T-cell (primary cell): ENCODE data around the gene MLLT3. TPM values are rescaled to one million over a fixed set of nuclear protein-coding genes. Genes with fewer than 3 reads are reported as not detected.

Source experiments
- ATAC-seq, 4 experiments: fragments of 200-7000 bp in 3 of 4; fragments of 150-1000 bp in 1 of 4; cut with Tn5 transposase; replicated peaks in 1 of 4; 1 replicate in 3 of 4; 2 replicates in 1 of 4; pipeline ENCODE4 v1.10.0; 2021; ENCODE audit warnings: moderate library complexity in 3 of 4, mild to moderate bottlenecking in 2 of 4, moderate number of reproducible peaks in 1 of 4
- CTCF ChIA-PET, 2 donors: fragments of 300-600 bp; sonication (Branson Sonifier 250); formaldehyde crosslinking; loops; one replicate each; lab custom pipeline; 2022; ENCODE audit warnings: antibody characterized with exemption in 2 of 2; lab: Charles Lee
- POLR2A ChIA-PET, 2 donors: fragments of 300-600 bp; sonication (Branson Sonifier 250); formaldehyde crosslinking; loops; one replicate each; lab custom pipeline; 2022; ENCODE audit warnings: antibody characterized with exemption in 2 of 2; lab: Charles Lee
- DNase-seq, 35 experiments: peaks; one replicate each; pipeline versions ENCODE4 v3.0.0 to v3.0.0-alpha.2; 2013 to 2023
- H3K27ac ChIP-seq: one replicate; pipeline ENCODE4 v1.5.1; 2013; ENCODE audit warnings: low read length
- H3K27me3 ChIP-seq, 2 experiments: replicated peaks in 1 of 2; 1 replicate in 1 of 2; 2 replicates in 1 of 2; pipeline versions ENCODE4 v1.6.1 to v1.7.0; 2013; ENCODE audit warnings: low read length in 1 of 2, mixed read lengths in 1 of 2; ENCODE audit not compliant: control insufficient read depth in 2 of 2, insufficient read depth in 2 of 2; ENCODE audit errors: extremely low read depth in 1 of 2
- H3K36me3 ChIP-seq, 2 donors: 1 replicate in 1 of 2; 2 replicates in 1 of 2; pipeline versions ENCODE4 v1.6.1 to v1.7.0; 2013; ENCODE audit warnings: low read length in 1 of 2; ENCODE audit not compliant: control insufficient read depth in 2 of 2, insufficient read depth in 1 of 2; ENCODE audit errors: extremely low read depth in 1 of 2
- H3K4me1 ChIP-seq, 2 experiments: 1 replicate in 1 of 2; 2 replicates in 1 of 2; pipeline versions ENCODE4 v1.6.1 to v1.7.0; 2013; ENCODE audit warnings: low read length in 2 of 2, mixed read lengths in 1 of 2; ENCODE audit not compliant: insufficient read depth in 2 of 2, control insufficient read depth in 1 of 2; ENCODE audit errors: extremely low read depth in 1 of 2
- H3K4me3 ChIP-seq, 2 donors: 1 replicate in 1 of 2; 2 replicates in 1 of 2; pipeline versions ENCODE4 v1.5.1 to v1.7.0; 2013; ENCODE audit warnings: mild to moderate bottlenecking in 2 of 2, low read length in 1 of 2, moderate library complexity in 1 of 2; ENCODE audit not compliant: control insufficient read depth in 1 of 2; ENCODE audit errors: extremely low read depth in 1 of 2
- H3K9me3 ChIP-seq: 2 replicates; pipeline ENCODE4 v1.7.0; 2013
- H3K27ac Mint-ChIP-seq, 2 donors: one replicate each; pipeline ENCODE4 v1.8.0; 2020 to 2021; ENCODE audit warnings: mild to moderate bottlenecking in 2 of 2, mixed read lengths in 2 of 2
- H3K27me3 Mint-ChIP-seq, 2 donors: one replicate each; pipeline ENCODE4 v1.8.0; 2021 to 2022; ENCODE audit warnings: mixed read lengths in 2 of 2
- H3K36me3 Mint-ChIP-seq: one replicate; pipeline ENCODE4 v1.8.0; 2021; ENCODE audit warnings: mixed read lengths
- H3K4me1 Mint-ChIP-seq, 3 donors: one replicate each; pipeline ENCODE4 v1.8.0; 2020 to 2022; ENCODE audit warnings: mixed read lengths in 3 of 3, mild to moderate bottlenecking in 1 of 3
- H3K4me3 Mint-ChIP-seq, 3 donors: one replicate each; pipeline ENCODE4 v1.8.0; 2020 to 2022; ENCODE audit warnings: mild to moderate bottlenecking in 3 of 3, mixed read lengths in 3 of 3, moderate library complexity in 3 of 3
- H3K9me3 Mint-ChIP-seq, 3 donors: one replicate each; pipeline ENCODE4 v1.8.0; 2020 to 2022; ENCODE audit warnings: mixed read lengths in 3 of 3
- WGBS: methylation state at CpG from one replicate; pipeline ENCODE4 v1.1.5; 2013; ENCODE audit warnings: missing lambda C conversion rate; ENCODE audit not compliant: insufficient coverage; 5-methylcytosine and 5-hydroxymethylcytosine counted together
- total RNA-seq, 35 experiments: library from RNA in 6 of 35; stranded (reverse) in 6 of 35; fragments of 120-200 nt in 1 of 35; gene quantifications; one replicate each; pipeline versions ENCODE4 v1.2.1 to v1.2.4 and lab custom pipeline; 2013 to 2026

Gene MLLT3
- total RNA-seq, 5 donors from 2014 or later (not counting 1 experiment from before 2014, with no cell fraction given): 51.8 to 96.6 (median 58.9) TPM

GRCh38 chr9:20529837-20530236 is 92.5 kb downstream of the MLLT3 start:
- ATAC-seq (peak in 1 of 4 experiments; percentile 26), DNase-seq (no peak)
- POLR2A ChIA-PET: no interaction called here
- Mint-ChIP-seq H3K36me3 (peaks cover 4% of the 10 kb centered on the region), H3K9me3 (no peaks in the 10 kb centered on the region), H3K4me3 (peak overlapping the region in 1 of 3 donors; percentile 22), H3K27me3 (no peaks in the 10 kb centered on the region), H3K4me1 (peaks cover 73 to 80% (median 79%) of the 10 kb centered on the region in 3 donors), H3K27ac (peak overlapping the region; percentile 20 to 45)
- Histone ChIP-seq H3K4me3 (no peak overlapping the region), H3K9me3 (no peaks in the 10 kb centered on the region), H3K36me3 (no peaks in the 10 kb centered on the region), H3K27me3 (no peaks in the 10 kb centered on the region), H3K27ac (no peak overlapping the region), H3K4me1 (peaks cover 6 to 24% of the 10 kb centered on the region in 2 experiments)
- WGBS: no CpG with 5 or more reads among the region's 2 CpGs
- CTCF ChIA-PET: interaction anchor here in 1 of 2 donors (0.6 kb wide), 1 partner anchor 353 kb away, joined by 4 read pairs; no protein-coding TSS in a partner anchor

DNA sequence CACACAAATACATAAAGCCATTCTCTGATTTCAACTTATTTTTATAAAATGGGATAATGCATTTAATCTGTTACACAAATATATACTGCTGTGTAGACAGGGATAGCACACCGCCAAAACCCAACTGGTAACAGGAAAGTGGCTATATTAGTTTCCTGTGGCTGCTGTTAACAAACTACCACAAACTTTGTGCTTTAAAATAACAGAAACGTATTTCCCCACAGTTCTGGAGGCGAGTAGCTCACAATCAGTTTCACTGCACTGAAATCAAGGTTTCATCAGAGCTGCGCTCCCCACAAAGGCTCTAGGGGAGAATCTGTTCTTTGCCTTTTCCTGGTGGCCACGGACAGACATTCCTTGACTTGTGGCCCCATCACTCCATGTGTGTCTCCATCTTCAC is 94.0 kb downstream of the MLLT3 start:
- H3K27ac Mint-ChIP-seq: no peak overlapping the region
- peaks cover 12 to 27% of the 10 kb centered on the region in 2 experiments for H3K4me1 ChIP-seq

DNA sequence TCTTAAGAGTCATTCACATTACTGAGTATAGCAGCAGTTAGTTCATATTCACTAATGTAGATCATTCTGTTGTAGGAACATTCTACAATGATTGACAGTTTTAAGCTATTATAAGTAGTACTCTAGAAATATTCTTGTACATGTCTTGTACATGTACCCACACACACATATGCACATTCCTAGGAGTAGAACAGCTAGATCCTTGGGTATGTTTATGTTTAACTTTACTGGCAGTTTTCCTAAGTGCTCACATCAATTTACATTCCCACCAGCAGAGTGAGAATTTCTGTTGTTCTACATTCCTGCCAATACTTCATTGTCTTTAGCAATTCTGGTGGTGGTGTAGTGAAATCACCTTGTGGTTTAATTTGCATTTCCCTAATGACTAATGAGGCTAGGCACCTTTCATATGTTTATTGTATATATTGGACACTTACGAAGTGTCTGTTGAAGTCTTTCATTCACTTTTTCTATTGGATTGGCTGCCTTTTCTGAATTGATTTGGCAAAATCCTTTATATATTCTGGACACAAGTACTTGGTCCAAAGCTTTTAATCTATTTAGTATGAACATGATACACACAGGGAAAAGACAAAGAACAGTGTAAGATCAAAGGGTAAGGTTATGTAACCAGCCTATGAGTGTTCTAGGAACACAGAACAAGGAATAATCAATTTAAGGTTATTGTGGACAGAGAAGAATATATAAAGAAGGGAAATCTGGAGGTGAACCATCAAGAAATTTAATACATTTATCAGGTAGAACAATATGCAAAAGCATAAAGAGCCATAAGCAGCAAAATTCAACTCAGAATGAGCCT is 95.6 kb downstream of the MLLT3 start:
- peak overlapping the region in 1 of 3 donors; percentile 6 for H3K4me3 Mint-ChIP-seq
- ChIA-PET CTCF (no interaction called here), POLR2A (interaction anchor here (0.6 to 1.1 kb wide), 2 partner anchors 9 to 108 kb away, joined by 3 read pairs; no protein-coding TSS in a partner anchor)
- Histone ChIP-seq H3K4me1 (peaks cover 12 to 28% of the 10 kb centered on the region in 2 experiments), H3K36me3 (no peaks in the 10 kb centered on the region), H3K4me3 (no peak overlapping the region), H3K9me3 (peaks cover 4% of the 10 kb centered on the region), H3K27me3 (no peaks in the 10 kb centered on the region), H3K27ac (no peak overlapping the region)
- H3K27me3 Mint-ChIP-seq: no peaks in the 10 kb centered on the region
- H3K27ac Mint-ChIP-seq: peak overlapping the region; percentile 5 to 50
- ATAC-seq (peak in 2 of 4 experiments; percentile 32 to 48), DNase-seq (no peak)
- peaks cover 88 to 95% (median 89%) of the 10 kb centered on the region in 3 donors for H3K4me1 Mint-ChIP-seq
- no peaks in the 10 kb centered on the region for H3K36me3 Mint-ChIP-seq
- no CpG with 5 or more reads among the region's 1 CpG for WGBS
- no peaks in the 10 kb centered on the region for H3K9me3 Mint-ChIP-seq

More for the DNA sequence above, 94.0 kb downstream of the MLLT3 start:
- Mint-ChIP-seq H3K9me3 (no peaks in the 10 kb centered on the region), H3K36me3 (no peaks in the 10 kb centered on the region), H3K4me3 (no peak overlapping the region), H3K27me3 (no peaks in the 10 kb centered on the region), H3K4me1 (peaks cover 82 to 84% (median 84%) of the 10 kb centered on the region in 3 donors)
- ChIA-PET CTCF (no interaction called here), POLR2A (no interaction called here)
- Histone ChIP-seq H3K9me3 (no peaks in the 10 kb centered on the region), H3K27me3 (no peaks in the 10 kb centered on the region), H3K4me3 (no peak overlapping the region), H3K27ac (no peak overlapping the region), H3K36me3 (no peaks in the 10 kb centered on the region)
- 55% methylated on average over 3 of the region's 5 CpGs for WGBS
- ATAC-seq: peak in 2 of 4 experiments; percentile 41 to 42
- DNase-seq: no peak

DNA sequence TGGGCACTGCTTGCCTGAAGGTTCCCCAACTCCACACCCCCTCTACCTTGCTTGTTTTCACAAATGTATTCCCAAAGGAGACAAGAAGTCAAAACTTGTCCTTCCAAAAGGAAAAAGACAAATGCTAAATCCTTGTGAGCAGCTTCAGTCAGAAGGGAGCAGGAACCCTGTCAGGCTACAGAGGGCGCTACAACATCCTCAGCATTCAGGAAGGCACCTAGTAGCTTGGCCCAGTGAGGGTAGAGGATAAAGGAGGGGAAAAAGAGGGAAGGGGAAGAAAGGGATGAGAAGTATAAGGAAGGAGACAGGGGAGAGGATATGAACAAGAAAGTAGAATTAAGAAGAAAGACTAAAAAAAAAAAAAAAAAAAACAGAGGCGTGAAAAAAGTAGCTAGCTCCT is 97.5 kb downstream of the MLLT3 start:
- ChIA-PET CTCF (interaction anchor here (0.6 to 1.1 kb wide), 17 partner anchors 12 to 1066 kb away, joined by 3 to 9 read pairs (median 4); no protein-coding TSS in a partner anchor), POLR2A (interaction anchor here in 1 of 2 donors (0.6 kb wide), 1 partner anchor 18 kb away, joined by 4 read pairs; no protein-coding TSS in a partner anchor)
- H3K36me3 ChIP-seq: no peaks in the 10 kb centered on the region
- no peaks in the 10 kb centered on the region for H3K36me3 Mint-ChIP-seq
- peak in 6 of 35 experiments; percentile 9 to 32 (median 14) for DNase-seq
- H3K9me3 ChIP-seq: peaks cover 4% of the 10 kb centered on the region
- no peak overlapping the region for H3K27ac Mint-ChIP-seq
- H3K4me3 Mint-ChIP-seq: peak overlapping the region in 1 of 3 donors; percentile 27
- no peak overlapping the region for H3K27ac ChIP-seq
- no CpG with 5 or more reads among the region's 2 CpGs for WGBS
- no peaks in the 10 kb centered on the region for H3K9me3 Mint-ChIP-seq
- H3K4me1 Mint-ChIP-seq: peaks cover 85 to 94% (median 90%) of the 10 kb centered on the region in 3 donors
- peaks cover 12 to 23% of the 10 kb centered on the region in 2 experiments for H3K4me1 ChIP-seq
- no peaks in the 10 kb centered on the region for H3K27me3 Mint-ChIP-seq
- no peaks in the 10 kb centered on the region for H3K27me3 ChIP-seq
- no peak for ATAC-seq
- H3K4me3 ChIP-seq: no peak overlapping the region

GRCh38 chr9:20518737-20519136 is 103.6 kb downstream of the MLLT3 start:
- Mint-ChIP-seq H3K4me3 (no peak overlapping the region), H3K27ac (no peak overlapping the region), H3K9me3 (no peaks in the 10 kb centered on the region), H3K4me1 (peaks cover 78 to 81% (median 78%) of the 10 kb centered on the region in 3 donors), H3K36me3 (peaks cover 4% of the 10 kb centered on the region), H3K27me3 (no peaks in the 10 kb centered on the region)
- POLR2A ChIA-PET: no interaction called here
- no peak overlapping the region for H3K4me3 ChIP-seq
- peaks cover 18 to 19% of the 10 kb centered on the region in 2 experiments for H3K4me1 ChIP-seq
- no peak for DNase-seq
- H3K9me3 ChIP-seq: peaks cover 4% of the 10 kb centered on the region
- H3K36me3 ChIP-seq: no peaks in the 10 kb centered on the region
- no CpG with 5 or more reads among the region's 1 CpG for WGBS
- CTCF ChIA-PET: no interaction called here
- H3K27me3 ChIP-seq: no peaks in the 10 kb centered on the region
- H3K27ac ChIP-seq: no peak overlapping the region
- no peak for ATAC-seq

GRCh38 chr9:20513126-20513913 is 109.0 kb downstream of the MLLT3 start:
- Mint-ChIP-seq H3K27ac (peak overlapping the region; percentile 33 to 40), H3K4me3 (peak overlapping the region in 1 of 3 donors; percentile 45), H3K36me3 (peaks cover 11% of the 10 kb centered on the region), H3K4me1 (peaks cover 80 to 82% (median 80%) of the 10 kb centered on the region in 3 donors), H3K27me3 (no peaks in the 10 kb centered on the region), H3K9me3 (no peaks in the 10 kb centered on the region)
- Histone ChIP-seq H3K9me3 (no peaks in the 10 kb centered on the region), H3K27me3 (no peaks in the 10 kb centered on the region), H3K4me3 (no peak overlapping the region), H3K4me1 (peaks cover 19 to 25% of the 10 kb centered on the region in 2 experiments), H3K36me3 (no peaks in the 10 kb centered on the region), H3K27ac (no peak overlapping the region)
- ATAC-seq: no peak
- 92% methylated on average over 8 of the region's 11 CpGs for WGBS
- ChIA-PET CTCF (no interaction called here), POLR2A (interaction anchor here in 1 of 2 donors (0.6 kb wide), 1 partner anchor 139 kb away, joined by 3 read pairs; no protein-coding TSS in a partner anchor)
- no peak for DNase-seq
